GM10266 (cell line): Measurements from ENCODE around the gene ZBTB20.

Experiments used
- DNase-seq: peaks from one replicate; pipeline ENCODE4 v3.0.0; 2012; ENCODE audit errors: extremely low spot score
- CTCF ChIP-seq: IDR thresholded peaks from 2 replicates; pipeline ENCODE4 v1.5.1; 2012; ENCODE audit warnings: mild to moderate bottlenecking, low read depth; ENCODE audit not compliant: control insufficient read depth, insufficient read depth; ENCODE audit errors: missing control alignments

Gene ZBTB20

GRCh38 chr3:114454551-114455251 is 692.4 kb downstream of the ZBTB20 start:
- no peak for DNase-seq

GRCh38 chr3:114453361-114453780 is 693.7 kb downstream of the ZBTB20 start:
- no peak for DNase-seq
- no peak for TF ChIP-seq CTCF

More at GRCh38 chr3:114454551-114455251, 692.4 kb downstream of the ZBTB20 start:
- no peak for TF ChIP-seq CTCF

- TF ChIP-seq CTCF = no peak
- DNase-seq = no peak
These were observed 694.2 kb downstream of the ZBTB20 start for GRCh38 chr3:114452937-114453336.

- DNase-seq = no peak
These were observed 694.8 kb downstream of the ZBTB20 start for GRCh38 chr3:114452256-114452655.

GRCh38 chr3:114451561-114452018 is 695.5 kb downstream of the ZBTB20 start:
- no peak for DNase-seq
- TF ChIP-seq CTCF = no peak

More at GRCh38 chr3:114452256-114452655, 694.8 kb downstream of the ZBTB20 start:
- no peak for TF ChIP-seq CTCF

- no peak for TF ChIP-seq CTCF
- DNase-seq = no peak
These were observed 696.0 kb downstream of the ZBTB20 start for GRCh38 chr3:114451051-114451451.

- DNase-seq = no peak
- TF ChIP-seq CTCF = no peak
These were observed 697.0 kb downstream of the ZBTB20 start for GRCh38 chr3:114450008-114450596.
